Measurements from ENCODE around the gene KIAA1958.

KIAA1958 gene

DNA sequence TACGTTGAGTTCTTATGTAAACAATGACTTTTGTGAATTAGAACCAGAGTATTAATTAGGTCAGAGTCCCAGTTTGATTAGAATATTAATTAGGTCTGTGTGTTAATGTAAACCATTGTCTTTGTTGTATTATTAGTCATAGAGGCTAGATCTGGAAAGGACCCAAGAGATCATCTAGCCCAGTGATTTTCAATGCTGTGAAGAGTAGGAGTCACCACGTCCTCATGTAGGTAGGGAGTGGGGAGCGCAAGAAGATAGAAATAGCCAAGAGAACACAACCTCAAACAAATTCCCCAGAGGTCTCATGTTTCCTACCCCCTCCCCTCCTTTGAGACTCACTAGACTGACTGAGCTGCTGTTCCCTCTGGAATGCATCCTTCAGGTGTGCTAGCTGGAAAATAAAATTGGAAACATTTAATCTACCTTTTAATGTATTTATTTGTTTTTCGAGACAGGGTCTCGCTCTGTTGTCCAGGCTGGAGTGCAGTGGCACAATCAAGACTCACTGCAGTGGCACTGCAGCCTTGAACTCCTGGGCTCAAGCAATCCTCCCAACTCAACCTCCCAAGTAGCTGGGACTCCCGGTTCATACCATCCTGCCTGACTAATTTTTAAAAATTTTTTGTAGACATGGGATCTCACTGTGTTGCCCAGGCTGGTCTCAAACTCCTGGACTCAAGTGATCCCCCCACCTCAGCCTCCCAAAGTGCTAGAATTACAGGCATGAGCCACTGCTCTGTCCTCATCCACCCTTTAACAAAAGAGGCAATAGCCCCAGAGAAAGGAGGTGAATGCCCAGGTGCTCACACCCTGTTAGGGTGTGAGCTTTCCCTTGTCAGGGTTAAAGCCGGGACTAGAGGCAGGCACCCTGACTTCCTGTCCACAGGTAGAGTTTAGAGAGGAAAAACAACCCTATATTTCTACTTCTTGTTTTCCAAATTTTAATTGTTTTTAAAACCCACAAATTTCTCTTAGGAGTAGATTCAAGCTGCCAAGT lies 138.4 kb downstream of the KIAA1958 start:
- no peak overlapping the region for H3K27ac ChIP-seq (ENCODE audit: low read depth, low read length)
- H3K4me1 ChIP-seq (ENCODE audit: control insufficient read depth, insufficient read depth, low read length, unreplicated experiment) = no peaks in the 10 kb centered on the region
- no peak overlapping the region for H2AFZ ChIP-seq (ENCODE audit: low read length, unreplicated experiment)
- no peak overlapping the region for H3K4me3 ChIP-seq (ENCODE audit: low read depth, low read length)
- no peaks in the 10 kb centered on the region for H3K27me3 ChIP-seq (ENCODE audit: insufficient read depth, low read length)
- no peaks in the 10 kb centered on the region for H3K79me2 ChIP-seq (ENCODE audit: control insufficient read depth, insufficient read depth, low read length, unreplicated experiment)
- H3K36me3 ChIP-seq (ENCODE audit: insufficient read depth, low read length) = no peaks in the 10 kb centered on the region

- Histone ChIP-seq H3K27me3 (ENCODE audit: insufficient read depth, low read length) (no peaks in the 10 kb centered on the region), H3K36me3 (ENCODE audit: insufficient read depth, low read length) (no peaks in the 10 kb centered on the region), H3K4me3 (ENCODE audit: low read depth, low read length) (no peak overlapping the region), H3K27ac (ENCODE audit: low read depth, low read length) (no peak overlapping the region), H2AFZ (ENCODE audit: low read length, unreplicated experiment) (no peak overlapping the region), H3K4me1 (ENCODE audit: control insufficient read depth, insufficient read depth, low read length, unreplicated experiment) (no peaks in the 10 kb centered on the region), H3K79me2 (ENCODE audit: control insufficient read depth, insufficient read depth, low read length, unreplicated experiment) (no peaks in the 10 kb centered on the region)
Measured at GRCh38 chr9:112629671-112630485, 143.3 kb downstream of the KIAA1958 start.

DNA sequence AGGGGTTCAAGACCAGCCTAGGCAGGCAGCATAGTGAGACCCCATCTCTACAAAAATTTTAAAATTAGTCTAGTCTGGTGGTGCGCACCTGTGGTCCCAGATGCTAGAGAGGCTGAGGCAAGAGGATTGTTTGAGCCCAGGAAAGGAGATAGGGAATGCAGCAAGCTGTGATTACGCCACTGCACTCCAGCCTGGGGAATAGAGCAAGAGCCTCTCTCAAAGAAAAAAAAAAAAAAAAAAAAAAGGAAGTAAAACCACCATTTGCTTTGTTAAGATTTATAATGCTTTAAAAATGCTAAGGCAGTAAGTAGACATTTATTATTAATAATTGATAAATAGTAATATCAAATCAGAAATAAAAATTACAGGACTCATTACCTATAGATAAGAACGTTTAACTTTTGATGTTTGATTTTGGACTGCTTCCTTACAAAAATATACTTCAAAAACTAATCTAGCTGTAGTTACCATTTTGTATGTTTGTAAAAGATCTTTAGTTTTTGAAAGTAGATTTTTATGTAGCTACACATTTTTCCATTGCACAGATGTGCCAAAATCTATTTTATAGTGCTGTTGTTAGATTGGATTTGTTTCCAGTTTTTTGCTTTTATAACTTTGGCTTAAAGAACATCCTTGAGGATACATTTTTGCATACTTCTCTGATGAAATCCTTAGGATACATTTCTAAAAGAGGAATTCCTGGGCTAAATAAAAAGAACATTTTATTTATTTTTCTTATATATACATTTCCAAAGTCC lies 144.9 kb downstream of the KIAA1958 start:
- H3K79me2 ChIP-seq (ENCODE audit: control insufficient read depth, insufficient read depth, low read length, unreplicated experiment) = no peaks in the 10 kb centered on the region
- no peak overlapping the region for H2AFZ ChIP-seq (ENCODE audit: low read length, unreplicated experiment)
- H3K4me3 ChIP-seq (ENCODE audit: low read depth, low read length) = no peak overlapping the region
- no peaks in the 10 kb centered on the region for H3K4me1 ChIP-seq (ENCODE audit: control insufficient read depth, insufficient read depth, low read length, unreplicated experiment)
- H3K27ac ChIP-seq (ENCODE audit: low read depth, low read length) = no peak overlapping the region
- no peaks in the 10 kb centered on the region for H3K27me3 ChIP-seq (ENCODE audit: insufficient read depth, low read length)
- no peaks in the 10 kb centered on the region for H3K36me3 ChIP-seq (ENCODE audit: insufficient read depth, low read length)

DNA sequence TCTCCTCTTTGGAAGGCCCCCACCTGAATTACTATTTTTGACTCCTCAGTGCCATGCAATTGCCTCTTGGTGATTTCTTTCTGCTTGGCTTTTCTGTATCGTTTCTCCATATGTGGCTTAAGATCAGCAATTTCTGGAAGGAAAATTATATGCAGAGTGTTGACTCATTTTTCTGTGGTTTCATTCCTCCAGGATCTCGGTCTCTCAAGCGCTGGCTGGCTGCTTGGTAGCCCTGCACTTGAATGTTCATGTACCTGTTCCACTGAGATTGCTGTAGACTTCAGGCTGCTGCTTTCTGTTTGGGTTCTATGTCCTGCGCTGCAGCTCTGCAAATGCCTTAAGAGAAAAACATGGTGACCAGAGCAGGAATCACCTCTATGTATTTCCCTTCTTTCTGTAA lies 153.7 kb downstream of the KIAA1958 start:
- Histone ChIP-seq H3K27me3 (ENCODE audit: insufficient read depth, low read length) (no peaks in the 10 kb centered on the region), H3K4me1 (ENCODE audit: control insufficient read depth, insufficient read depth, low read length, unreplicated experiment) (no peaks in the 10 kb centered on the region), H2AFZ (ENCODE audit: low read length, unreplicated experiment) (no peak overlapping the region), H3K79me2 (ENCODE audit: control insufficient read depth, insufficient read depth, low read length, unreplicated experiment) (no peaks in the 10 kb centered on the region), H3K4me3 (ENCODE audit: low read depth, low read length) (no peak overlapping the region), H3K36me3 (ENCODE audit: insufficient read depth, low read length) (peaks cover 9% of the 10 kb centered on the region; the same call in 1 of the 2 replicates), H3K27ac (ENCODE audit: low read depth, low read length) (no peak overlapping the region)

DNA sequence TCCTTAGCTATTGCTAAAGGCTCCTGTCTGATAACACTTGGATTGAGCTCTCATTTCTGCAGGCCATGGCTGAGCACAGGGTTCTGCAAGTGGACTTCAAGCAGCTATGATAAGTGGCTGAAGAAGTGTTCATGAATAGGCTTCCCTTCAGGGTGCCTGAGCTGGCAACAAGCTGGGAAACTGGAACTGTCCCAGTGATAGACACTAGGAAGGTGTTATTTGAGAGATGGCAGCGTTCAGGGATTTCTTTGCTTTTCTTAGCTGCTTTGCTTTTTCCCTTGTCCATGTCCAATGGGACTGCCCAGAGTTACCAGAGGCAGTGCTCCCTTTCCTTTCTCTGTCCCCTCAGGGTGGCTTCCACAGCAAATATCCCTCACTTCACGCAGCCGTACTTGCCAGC lies 155.5 kb downstream of the KIAA1958 start:
- peaks cover 9% of the 10 kb centered on the region; the same call in 1 of the 2 replicates for H3K36me3 ChIP-seq (ENCODE audit: insufficient read depth, low read length)
- H3K79me2 ChIP-seq (ENCODE audit: control insufficient read depth, insufficient read depth, low read length, unreplicated experiment) = no peaks in the 10 kb centered on the region
- H3K4me1 ChIP-seq (ENCODE audit: control insufficient read depth, insufficient read depth, low read length, unreplicated experiment) = no peaks in the 10 kb centered on the region
- H3K27ac ChIP-seq (ENCODE audit: low read depth, low read length) = no peak overlapping the region
- no peak overlapping the region for H3K4me3 ChIP-seq (ENCODE audit: low read depth, low read length)
- no peak overlapping the region for H2AFZ ChIP-seq (ENCODE audit: low read length, unreplicated experiment)
- no peaks in the 10 kb centered on the region for H3K27me3 ChIP-seq (ENCODE audit: insufficient read depth, low read length)

- Histone ChIP-seq H3K79me2 (ENCODE audit: control insufficient read depth, insufficient read depth, low read length, unreplicated experiment) (no peaks in the 10 kb centered on the region), H3K36me3 (ENCODE audit: insufficient read depth, low read length) (no peaks in the 10 kb centered on the region), H3K27ac (ENCODE audit: low read depth, low read length) (no peak overlapping the region), H3K27me3 (ENCODE audit: insufficient read depth, low read length) (no peaks in the 10 kb centered on the region), H2AFZ (ENCODE audit: low read length, unreplicated experiment) (no peak overlapping the region), H3K4me3 (ENCODE audit: low read depth, low read length) (no peak overlapping the region), H3K4me1 (ENCODE audit: control insufficient read depth, insufficient read depth, low read length, unreplicated experiment) (no peaks in the 10 kb centered on the region)
Measured at GRCh38 chr9:112647596-112647995, 161.0 kb downstream of the KIAA1958 start.

GRCh38 chr9:112648624-112649023 lies 162.0 kb downstream of the KIAA1958 start:
- Histone ChIP-seq H3K27ac (ENCODE audit: low read depth, low read length) (no peak overlapping the region), H3K27me3 (ENCODE audit: insufficient read depth, low read length) (no peaks in the 10 kb centered on the region), H3K79me2 (ENCODE audit: control insufficient read depth, insufficient read depth, low read length, unreplicated experiment) (no peaks in the 10 kb centered on the region), H2AFZ (ENCODE audit: low read length, unreplicated experiment) (no peak overlapping the region), H3K4me3 (ENCODE audit: low read depth, low read length) (no peak overlapping the region), H3K36me3 (ENCODE audit: insufficient read depth, low read length) (no peaks in the 10 kb centered on the region), H3K4me1 (ENCODE audit: control insufficient read depth, insufficient read depth, low read length, unreplicated experiment) (no peaks in the 10 kb centered on the region)

- Histone ChIP-seq H3K27me3 (ENCODE audit: insufficient read depth, low read length) (no peaks in the 10 kb centered on the region), H3K36me3 (ENCODE audit: insufficient read depth, low read length) (no peaks in the 10 kb centered on the region), H3K27ac (ENCODE audit: low read depth, low read length) (no peak overlapping the region), H3K4me1 (ENCODE audit: control insufficient read depth, insufficient read depth, low read length, unreplicated experiment) (no peaks in the 10 kb centered on the region), H3K79me2 (ENCODE audit: control insufficient read depth, insufficient read depth, low read length, unreplicated experiment) (no peaks in the 10 kb centered on the region), H3K4me3 (ENCODE audit: low read depth, low read length) (no peak overlapping the region), H2AFZ (ENCODE audit: low read length, unreplicated experiment) (no peak overlapping the region)
Measured at GRCh38 chr9:112654282-112654681, 167.7 kb downstream of the KIAA1958 start.

GRCh38 chr9:112655668-112656067 lies 169.0 kb downstream of the KIAA1958 start:
- Histone ChIP-seq H2AFZ (ENCODE audit: low read length, unreplicated experiment) (no peak overlapping the region), H3K27ac (ENCODE audit: low read depth, low read length) (no peak overlapping the region), H3K4me3 (ENCODE audit: low read depth, low read length) (no peak overlapping the region), H3K36me3 (ENCODE audit: insufficient read depth, low read length) (no peaks in the 10 kb centered on the region), H3K79me2 (ENCODE audit: control insufficient read depth, insufficient read depth, low read length, unreplicated experiment) (no peaks in the 10 kb centered on the region), H3K27me3 (ENCODE audit: insufficient read depth, low read length) (no peaks in the 10 kb centered on the region), H3K4me1 (ENCODE audit: control insufficient read depth, insufficient read depth, low read length, unreplicated experiment) (no peaks in the 10 kb centered on the region)

- Histone ChIP-seq H3K27me3 (ENCODE audit: insufficient read depth, low read length) (no peaks in the 10 kb centered on the region), H3K36me3 (ENCODE audit: insufficient read depth, low read length) (no peaks in the 10 kb centered on the region), H3K79me2 (ENCODE audit: control insufficient read depth, insufficient read depth, low read length, unreplicated experiment) (no peaks in the 10 kb centered on the region), H2AFZ (ENCODE audit: low read length, unreplicated experiment) (no peak overlapping the region), H3K4me3 (ENCODE audit: low read depth, low read length) (no peak overlapping the region), H3K27ac (ENCODE audit: low read depth, low read length) (no peak overlapping the region), H3K4me1 (ENCODE audit: control insufficient read depth, insufficient read depth, low read length, unreplicated experiment) (no peaks in the 10 kb centered on the region)
Measured at GRCh38 chr9:112659906-112660305, 173.3 kb downstream of the KIAA1958 start.
